NCI-H226 (cell line): ENCODE measurements around the gene ZNF793.

Experiments used
- DNase-seq: peaks from one replicate; pipeline ENCODE4 v3.0.0-alpha.2; 2015

ZNF793 gene

GRCh38 chr19:37572203-37572602 lies 65.5 kb downstream of the ZNF793 start:
- DNase-seq, result no peak

- no peak for DNase-seq
Measured at GRCh38 chr19:37583340-37583739, 76.6 kb downstream of the ZNF793 start.
